ENCODE data around the gene HDGF.
A peak's percentile ranks its signal among the peaks of the same experiment; 100 is the strongest.

Gene HDGF

GRCh38 chr1:156752843-156753482, 1.5 kb upstream of the HDGF start:
- peak overlapping the region; percentile 92; the same call in 1 of the 2 replicates for H3K9ac ChIP-seq
- no peaks in the 10 kb centered on the region for H3K27me3 ChIP-seq (ENCODE audit: insufficient read depth, low read depth)
- H3K36me3 ChIP-seq (ENCODE audit: insufficient read depth) = no peaks in the 10 kb centered on the region
- H4K20me1 ChIP-seq (ENCODE audit: insufficient read depth) = no peaks in the 10 kb centered on the region
- H3K4me1 ChIP-seq (ENCODE audit: low read depth, poor library complexity, severe bottlenecking) = peaks cover 24% of the 10 kb centered on the region
- H3K27ac ChIP-seq = peak overlapping the region; percentile 77; the same call in 1 of the 2 replicates
- H3K79me2 ChIP-seq (ENCODE audit: insufficient read depth, low read depth) = peaks cover 58% of the 10 kb centered on the region
- peak overlapping the region; percentile 100 for H3K4me3 ChIP-seq (IDR thresholded peaks at IDR 0.05; ENCODE audit: insufficient read depth, low read depth, low read length)
- peak overlapping the region; percentile 69 for H3K4me2 ChIP-seq
- no peak overlapping the region for H2AFZ ChIP-seq (ENCODE audit: low read depth)
- TF ChIP-seq CTCF (conservative IDR thresholded peaks at IDR 0.05; ENCODE audit: low read depth, low read length) = no peak

GRCh38 chr1:156751757-156752481, 444 bp upstream of the HDGF start:
- Histone ChIP-seq H2AFZ (ENCODE audit: low read depth) (peak overlapping the region; percentile 83), H3K79me2 (ENCODE audit: insufficient read depth, low read depth) (peaks cover 67% of the 10 kb centered on the region)
- 0 out of 2 replicates have a peak, but pooled peaks have one; percentile 34 for TF ChIP-seq CTCF (conservative IDR thresholded peaks at IDR 0.05; ENCODE audit: low read depth, low read length)

GRCh38 chr1:156750711-156751450, 594 bp downstream of the HDGF start:
- Histone ChIP-seq H3K36me3 (ENCODE audit: insufficient read depth) (no peaks in the 10 kb centered on the region), H3K4me2 (peak overlapping the region; percentile 97), H3K9ac (peak overlapping the region; percentile 92), H2AFZ (ENCODE audit: low read depth) (peak overlapping the region; percentile 15; the same call in 1 of the 2 replicates), H3K4me1 (ENCODE audit: low read depth, poor library complexity, severe bottlenecking) (peaks cover 42% of the 10 kb centered on the region), H3K4me3 (IDR thresholded peaks at IDR 0.05; ENCODE audit: insufficient read depth, low read depth, low read length) (peak overlapping the region; percentile 90), H3K79me2 (ENCODE audit: insufficient read depth, low read depth) (peaks cover 78% of the 10 kb centered on the region), H3K27ac (peak overlapping the region; percentile 85), H3K27me3 (ENCODE audit: insufficient read depth, low read depth) (no peaks in the 10 kb centered on the region), H4K20me1 (ENCODE audit: insufficient read depth) (peaks cover 6% of the 10 kb centered on the region; the same call in 1 of the 2 replicates)
- TF ChIP-seq CTCF (conservative IDR thresholded peaks at IDR 0.05; ENCODE audit: low read depth, low read length) = no peak; the same call in 1 of the 2 replicates

More at GRCh38 chr1:156751757-156752481, 444 bp upstream of the HDGF start:
- H3K4me3 ChIP-seq (IDR thresholded peaks at IDR 0.05; ENCODE audit: insufficient read depth, low read depth, low read length) = peak overlapping the region; percentile 100
- H3K27me3 ChIP-seq (ENCODE audit: insufficient read depth, low read depth) = no peaks in the 10 kb centered on the region
- no peaks in the 10 kb centered on the region for H3K36me3 ChIP-seq (ENCODE audit: insufficient read depth)
- H3K9ac ChIP-seq = peak overlapping the region; percentile 92
- no peaks in the 10 kb centered on the region for H4K20me1 ChIP-seq (ENCODE audit: insufficient read depth)
- peaks cover 32% of the 10 kb centered on the region for H3K4me1 ChIP-seq (ENCODE audit: low read depth, poor library complexity, severe bottlenecking)
- peak overlapping the region; percentile 69 for H3K4me2 ChIP-seq
- H3K27ac ChIP-seq = peak overlapping the region; percentile 77

GRCh38 chr1:156750191-156750672, 1.2 kb downstream of the HDGF start:
- H4K20me1 ChIP-seq (ENCODE audit: insufficient read depth) = peaks cover 11% of the 10 kb centered on the region; the same call in 1 of the 2 replicates
- peak overlapping the region; percentile 85 for H3K27ac ChIP-seq
- no peak for TF ChIP-seq CTCF (conservative IDR thresholded peaks at IDR 0.05; ENCODE audit: low read depth, low read length)
- H3K4me2 ChIP-seq = peak overlapping the region; percentile 97
- no peak overlapping the region for H2AFZ ChIP-seq (ENCODE audit: low read depth)
- H3K36me3 ChIP-seq (ENCODE audit: insufficient read depth) = no peaks in the 10 kb centered on the region
- peak overlapping the region; percentile 92 for H3K9ac ChIP-seq
- peak overlapping the region; percentile 90 for H3K4me3 ChIP-seq (IDR thresholded peaks at IDR 0.05; ENCODE audit: insufficient read depth, low read depth, low read length)
- peaks cover 49% of the 10 kb centered on the region for H3K4me1 ChIP-seq (ENCODE audit: low read depth, poor library complexity, severe bottlenecking)
- peaks cover 84% of the 10 kb centered on the region for H3K79me2 ChIP-seq (ENCODE audit: insufficient read depth, low read depth)
- no peaks in the 10 kb centered on the region for H3K27me3 ChIP-seq (ENCODE audit: insufficient read depth, low read depth)
